Measurements from ENCODE around the gene CASTOR2.
"Not testable (repeated sequence)": the region's sequence is repeated elsewhere in the genome, so short reads cannot be mapped to it uniquely, and the experiment has no call there.

CASTOR2 gene

GRCh38 chr7:74964511-74965119, at the start of gene CASTOR2:
CASTOR2 (plus strand) TSS chr7:74964705; CDS start chr7:74964986, 281 bp downstream.
- peak; percentile 60 to 79 for DNase-seq

GRCh38 chr7:74922321-74922890, 42.1 kb upstream of the CASTOR2 start:
- DNase-seq, result not testable (repeated sequence)

- DNase-seq, result not testable (repeated sequence)
Observed at GRCh38 chr7:74923644-74924043, 40.9 kb upstream of the CASTOR2 start.

GRCh38 chr7:74926968-74927367, 37.5 kb upstream of the CASTOR2 start:
- DNase-seq, result not testable (repeated sequence)

GRCh38 chr7:74931563-74932328, 32.8 kb upstream of the CASTOR2 start:
- not testable (repeated sequence) for DNase-seq

GRCh38 chr7:74939429-74939828, 25.1 kb upstream of the CASTOR2 start:
- DNase-seq, result not testable (repeated sequence)

- not testable (repeated sequence) for DNase-seq
Observed at GRCh38 chr7:74941302-74942069, 23.0 kb upstream of the CASTOR2 start.

GRCh38 chr7:74943923-74944322, 20.6 kb upstream of the CASTOR2 start:
- DNase-seq, result not testable (repeated sequence)

- not testable (repeated sequence) for DNase-seq
Observed at GRCh38 chr7:74947741-74948140, 16.8 kb upstream of the CASTOR2 start.

- DNase-seq, result not testable (repeated sequence)
Observed at GRCh38 chr7:74953774-74954173, 10.7 kb upstream of the CASTOR2 start.

GRCh38 chr7:74958328-74958727, 6.2 kb upstream of the CASTOR2 start:
- not testable (repeated sequence) for DNase-seq

- not testable (repeated sequence) for DNase-seq
Observed at GRCh38 chr7:74963704-74964510, 598 bp upstream of the CASTOR2 start.

- DNase-seq, result not testable (repeated sequence)
Observed at GRCh38 chr7:74966208-74966854, 1.8 kb downstream of the CASTOR2 start.

GRCh38 chr7:74966909-74967308, 2.4 kb downstream of the CASTOR2 start:
- not testable (repeated sequence) for DNase-seq

GRCh38 chr7:74971431-74971830, 6.9 kb downstream of the CASTOR2 start:
- not testable (repeated sequence) for DNase-seq

- DNase-seq, result not testable (repeated sequence)
Observed at GRCh38 chr7:74972377-74972776, 7.9 kb downstream of the CASTOR2 start.

- not testable (repeated sequence) for DNase-seq
Observed at GRCh38 chr7:74975959-74976358, 11.5 kb downstream of the CASTOR2 start.

- DNase-seq, result not testable (repeated sequence)
Observed at GRCh38 chr7:74977523-74977922, 13.0 kb downstream of the CASTOR2 start.

- DNase-seq, result not testable (repeated sequence)
Observed at GRCh38 chr7:74988436-74988835, 23.9 kb downstream of the CASTOR2 start.

- no peak for DNase-seq
Observed at GRCh38 chr7:74993121-74993520, 28.6 kb downstream of the CASTOR2 start.

GRCh38 chr7:74994869-74995543, 30.5 kb downstream of the CASTOR2 start:
- not testable (repeated sequence) for DNase-seq
